HepG2 (cell line): ENCODE data around the gene LRRC74A. TPM values are rescaled to one million over a fixed set of nuclear protein-coding genes. Genes with fewer than 3 reads are reported as not detected.

ENCODE experiments used
- BORCS8-MEF2B ChIP-seq: sonication (generic); formaldehyde crosslinking; IDR thresholded peaks from 2 replicates; pipeline ENCODE4 v1.8.0; 2022; ENCODE audit warnings: mild to moderate bottlenecking, missing genetic modification reagents
- EHMT2 ChIP-seq: fragments of 200-600 bp; sonication (generic); IDR thresholded peaks from 2 replicates; pipeline ENCODE4 v1.7.0; 2017; ENCODE audit warnings: antibody characterized with exemption, low read depth, low read length, borderline replicate concordance
- ERF ChIP-seq: IDR thresholded peaks from 2 replicates; pipeline ENCODE4 v1.6.1; 2018; ENCODE audit warnings: missing biosample characterization, missing genetic modification reagents
- PRMT3 ChIP-seq: sonication (generic); formaldehyde crosslinking; IDR thresholded peaks from 2 replicates; pipeline ENCODE4 v1.8.1; 2022; ENCODE audit warnings: low read depth, mild to moderate bottlenecking, moderate library complexity, missing genetic modification reagents, borderline replicate concordance
- RFX1 ChIP-seq: fragments of 450-650 bp; IDR thresholded peaks from 2 replicates; pipeline ENCODE4 v1.6.1; 2017
- RXRA ChIP-seq: sonication (generic); formaldehyde crosslinking; IDR thresholded peaks from 2 replicates; pipeline ENCODE4 v1.5.1; 2020; ENCODE audit warnings: missing genetic modification reagents
- TOE1 ChIP-seq: sonication (generic); formaldehyde crosslinking; IDR thresholded peaks from 2 replicates; pipeline ENCODE4 v1.4.0; 2020; ENCODE audit warnings: mild to moderate bottlenecking, missing genetic modification reagents
- U2AF1 ChIP-seq: fragments of 200-400 bp; formaldehyde crosslinking; optimal IDR thresholded peaks from 2 replicates; pipeline ENCODE3; 2017; ENCODE audit warnings: mild to moderate bottlenecking, low read depth, low read length
- ZBTB1 ChIP-seq: sonication (generic); formaldehyde crosslinking; IDR thresholded peaks from 2 replicates; pipeline ENCODE4 v1.4.0; 2020; ENCODE audit warnings: missing genetic modification reagents, borderline replicate concordance
- ZBTB38 ChIP-seq: sonication (generic); formaldehyde crosslinking; IDR thresholded peaks from 2 replicates; pipeline ENCODE4 v1.5.1; 2020; ENCODE audit warnings: mild to moderate bottlenecking, missing genetic modification reagents
- ZNF121 ChIP-seq: sonication (generic); formaldehyde crosslinking; IDR thresholded peaks from 2 replicates; pipeline ENCODE4 v1.5.0; 2020; ENCODE audit warnings: mild to moderate bottlenecking, missing genetic modification reagents
- ZNF24 ChIP-seq: fragments of 450-650 bp; IDR thresholded peaks from 2 replicates; pipeline ENCODE4 v1.6.1; 2017; ENCODE audit warnings: antibody characterized with exemption, mild to moderate bottlenecking
- ZNF350 ChIP-seq: sonication (generic); formaldehyde crosslinking; IDR thresholded peaks from 2 replicates; pipeline ENCODE4 v1.4.0; 2020; ENCODE audit warnings: mild to moderate bottlenecking, low read depth, missing genetic modification reagents, borderline replicate concordance
- ZNF431 ChIP-seq: sonication (generic); formaldehyde crosslinking; IDR thresholded peaks from 2 replicates; pipeline ENCODE4 v1.9.0; 2022; ENCODE audit warnings: missing genetic modification reagents, low read depth, mild to moderate bottlenecking, borderline replicate concordance
- ZNF558 ChIP-seq: sonication (generic); formaldehyde crosslinking; IDR thresholded peaks from 2 replicates; pipeline ENCODE4 v1.9.0; 2022; ENCODE audit warnings: mild to moderate bottlenecking, missing genetic modification reagents, borderline replicate concordance
- ZNF564 ChIP-seq: sonication (generic); formaldehyde crosslinking; IDR thresholded peaks from 2 replicates; pipeline ENCODE4 v1.8.1; 2023; ENCODE audit warnings: mild to moderate bottlenecking, missing genetic modification reagents
- ZNF574 ChIP-seq: sonication (generic); formaldehyde crosslinking; IDR thresholded peaks from 2 replicates; pipeline ENCODE4 v1.4.0; 2020; ENCODE audit warnings: missing genetic modification reagents
- ZNF737 ChIP-seq: sonication (generic); formaldehyde crosslinking; IDR thresholded peaks from 2 replicates; pipeline ENCODE4 v1.5.0; 2020; ENCODE audit warnings: missing genetic modification reagents, mild to moderate bottlenecking, borderline replicate concordance
- ZNF747 ChIP-seq: sonication (generic); formaldehyde crosslinking; IDR thresholded peaks from 2 replicates; pipeline ENCODE4 v1.8.1; 2023; ENCODE audit warnings: missing genetic modification reagents, mild to moderate bottlenecking, borderline replicate concordance
- ZNF777 ChIP-seq: sonication (generic); formaldehyde crosslinking; IDR thresholded peaks from 2 replicates; pipeline ENCODE4 v1.4.0; 2020; ENCODE audit warnings: missing genetic modification reagents
- ZNF841 ChIP-seq: sonication (generic); formaldehyde crosslinking; IDR thresholded peaks from 2 replicates; pipeline ENCODE4 v1.8.1; 2023; ENCODE audit warnings: missing genetic modification reagents, borderline replicate concordance
- ZNF850 ChIP-seq: sonication (generic); formaldehyde crosslinking; conservative IDR thresholded peaks from 2 replicates; pipeline ENCODE4 v1.9.0; 2021; ENCODE audit warnings: mild to moderate bottlenecking, missing genetic modification reagents
- polyA plus RNA-seq, 8 experiments: library from polyadenylated mRNA; depleted of rRNA in 3 of 8; stranded (reverse) in 7 of 8; unstranded in 1 of 8; fragments of >200 nt; fragmentation: Illumina TruSeq in 4 of 8; extraction: Trizol in 4 of 8; gene quantifications; 2 replicates each; pipeline versions ENCODE4 v1.2.1 to v1.2.3, GENCODE V29; 2011 to 2016; ENCODE audit warnings: low read depth in 4 of 8, missing spikeins in 1 of 8, mixed read lengths in 1 of 8; ENCODE audit not compliant: insufficient read depth in 1 of 8
- total RNA-seq, 5 experiments: library from RNA; depleted of rRNA; stranded (reverse); fragments of >200 nt; fragmentation: Illumina TruSeq; extraction: Trizol; gene quantifications; 2 replicates each; pipeline ENCODE4 v1.2.3, GENCODE V29; 2016; ENCODE audit warnings: low read depth in 1 of 5
- TF ChIP-seq, protein P1 (sequence below): sonication (generic); formaldehyde crosslinking; IDR thresholded peaks from 2 replicates; pipeline ENCODE4 v1.5.1; 2020; ENCODE audit warnings: mild to moderate bottlenecking, moderate library complexity, missing genetic modification reagents
- TF ChIP-seq, protein P2 (sequence below): sonication (generic); formaldehyde crosslinking; IDR thresholded peaks from 2 replicates; pipeline ENCODE4 v1.5.1; 2020; ENCODE audit warnings: missing genetic modification reagents, mild to moderate bottlenecking, borderline replicate concordance

The LRRC74A gene
- total and polyA plus RNA-seq, 2 of the 13 experiments (the other 11 are each of a cell fraction or from before 2014, with no cell fraction given): not detected

DNA sequence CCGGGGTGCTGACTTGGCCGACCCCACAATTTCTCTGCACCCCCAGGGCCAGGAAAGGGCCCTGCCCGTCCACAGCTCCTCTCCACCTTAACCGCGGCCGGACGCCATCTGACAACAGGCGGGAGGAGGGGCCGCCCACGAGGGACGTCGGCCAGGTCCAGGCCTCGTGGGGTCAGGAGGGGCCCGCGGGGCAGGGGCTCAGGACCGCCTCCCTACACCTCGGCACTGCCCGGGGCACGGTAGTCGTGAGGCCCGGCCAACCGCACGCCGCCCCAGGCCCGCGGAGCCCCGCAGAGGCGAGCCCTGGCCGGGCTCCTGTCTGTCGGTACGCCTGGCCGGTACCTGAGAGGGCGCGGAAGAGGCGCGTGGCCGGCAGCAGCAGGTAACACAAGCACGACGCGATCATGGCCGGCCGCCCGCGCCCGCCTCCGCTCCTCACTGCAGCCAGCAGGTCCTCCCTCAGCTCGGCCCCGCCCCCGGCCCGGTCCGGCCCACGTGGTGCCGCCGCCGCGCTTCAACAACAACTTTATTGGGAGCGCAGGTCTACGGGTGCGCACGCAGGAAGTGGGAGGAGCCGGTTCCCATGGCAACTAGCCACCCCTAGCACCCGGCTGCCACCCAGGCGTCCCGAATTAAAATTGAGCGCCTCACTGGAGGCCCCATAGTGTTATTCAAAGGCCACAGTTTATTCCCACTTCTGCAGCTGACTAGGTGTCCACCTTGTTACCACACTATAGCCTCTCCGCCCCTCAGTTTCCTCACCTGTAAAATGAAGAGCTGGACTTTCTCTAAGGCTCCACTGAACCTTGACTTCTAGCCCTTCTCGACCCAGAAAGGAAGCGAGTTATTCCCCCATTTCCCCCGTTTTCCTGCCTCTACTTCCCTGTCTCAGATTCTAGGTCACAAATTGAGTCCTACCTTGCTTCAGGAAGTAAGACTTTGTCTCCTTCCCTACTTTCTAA lies 13.5 kb upstream of the LRRC74A start, which contains the start of gene ANGEL1 (continued):
- peak; percentile 93 for TF ChIP-seq ERF (CRISPR knock-in tag)
- TF ChIP-seq ZBTB1 (CRISPR knock-in tag): no peak
- peak; percentile 28; the same call in 1 of the 2 replicates for TF ChIP-seq ZNF121
- TF ChIP-seq ZNF24: no peak
- TF ChIP-seq ZNF431 (CRISPR knock-in tag): peak; percentile 82; the same call in 1 of the 2 replicates
- TF ChIP-seq RXRA (CRISPR knock-in tag): peak; percentile 57
- TF ChIP-seq TOE1: 0 out of 2 replicates have a peak, but pooled peaks have one; percentile 23
- TF ChIP-seq U2AF1: peak; percentile 84
- TF ChIP-seq ZNF850 (CRISPR knock-in tag): 0 out of 2 replicates have a peak, but pooled peaks have one; percentile 1
- 0 out of 2 replicates have a peak, but pooled peaks have one; percentile 26 for TF ChIP-seq ZNF350 (CRISPR knock-in tag)
- peak; percentile 93; the same call in 1 of the 2 replicates for TF ChIP-seq ZNF558 (CRISPR knock-in tag)
- TF ChIP-seq RFX1: peak; percentile 91
- TF ChIP-seq BORCS8-MEF2B (CRISPR knock-in tag): peak; percentile 89
- peak; percentile 68; the same call in 1 of the 2 replicates for TF ChIP-seq ZNF564 (CRISPR knock-in tag)
- TF ChIP-seq, protein P1, sequence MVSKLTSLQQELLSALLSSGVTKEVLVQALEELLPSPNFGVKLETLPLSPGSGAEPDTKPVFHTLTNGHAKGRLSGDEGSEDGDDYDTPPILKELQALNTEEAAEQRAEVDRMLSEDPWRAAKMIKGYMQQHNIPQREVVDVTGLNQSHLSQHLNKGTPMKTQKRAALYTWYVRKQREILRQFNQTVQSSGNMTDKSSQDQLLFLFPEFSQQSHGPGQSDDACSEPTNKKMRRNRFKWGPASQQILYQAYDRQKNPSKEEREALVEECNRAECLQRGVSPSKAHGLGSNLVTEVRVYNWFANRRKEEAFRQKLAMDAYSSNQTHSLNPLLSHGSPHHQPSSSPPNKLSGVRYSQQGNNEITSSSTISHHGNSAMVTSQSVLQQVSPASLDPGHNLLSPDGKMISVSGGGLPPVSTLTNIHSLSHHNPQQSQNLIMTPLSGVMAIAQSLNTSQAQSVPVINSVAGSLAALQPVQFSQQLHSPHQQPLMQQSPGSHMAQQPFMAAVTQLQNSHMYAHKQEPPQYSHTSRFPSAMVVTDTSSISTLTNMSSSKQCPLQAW: peak; percentile 51; the same call in 1 of the 2 replicates
- TF ChIP-seq ZNF737 (CRISPR knock-in tag): peak; percentile 63; the same call in 1 of the 2 replicates
- 0 out of 2 replicates have a peak, but pooled peaks have one; percentile 6 for TF ChIP-seq ZNF841
- TF ChIP-seq PRMT3 (CRISPR knock-in tag): 0 out of 2 replicates have a peak, but pooled peaks have one; percentile 56
- peak; percentile 71; the same call in 1 of the 2 replicates for TF ChIP-seq ZNF747 (CRISPR knock-in tag)
- TF ChIP-seq ZNF777: peak; percentile 68; the same call in 1 of the 2 replicates
- TF ChIP-seq ZBTB38 (CRISPR knock-in tag): peak; percentile 85
- TF ChIP-seq, protein P2, sequence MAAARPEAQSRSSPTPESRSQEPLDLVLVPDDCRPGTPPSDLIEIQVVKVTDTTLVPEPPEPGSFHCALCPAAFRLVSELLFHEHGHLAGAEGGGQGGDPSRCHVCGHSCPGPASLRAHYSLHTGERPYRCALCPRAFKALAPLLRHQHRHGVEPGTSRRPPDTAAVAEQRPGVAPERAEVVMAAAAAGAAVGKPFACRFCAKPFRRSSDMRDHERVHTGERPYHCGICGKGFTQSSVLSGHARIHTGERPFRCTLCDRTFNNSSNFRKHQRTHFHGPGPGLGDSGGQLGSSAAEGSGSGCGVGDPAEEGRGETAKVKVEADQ (CRISPR knock-in tag): peak; percentile 87; the same call in 1 of the 2 replicates
- no peak for TF ChIP-seq EHMT2
- peak; percentile 91 for TF ChIP-seq ZNF574 (CRISPR knock-in tag)
